ENCODE results near the gene SPATA20.

- TF ChIP-seq, protein P1, sequence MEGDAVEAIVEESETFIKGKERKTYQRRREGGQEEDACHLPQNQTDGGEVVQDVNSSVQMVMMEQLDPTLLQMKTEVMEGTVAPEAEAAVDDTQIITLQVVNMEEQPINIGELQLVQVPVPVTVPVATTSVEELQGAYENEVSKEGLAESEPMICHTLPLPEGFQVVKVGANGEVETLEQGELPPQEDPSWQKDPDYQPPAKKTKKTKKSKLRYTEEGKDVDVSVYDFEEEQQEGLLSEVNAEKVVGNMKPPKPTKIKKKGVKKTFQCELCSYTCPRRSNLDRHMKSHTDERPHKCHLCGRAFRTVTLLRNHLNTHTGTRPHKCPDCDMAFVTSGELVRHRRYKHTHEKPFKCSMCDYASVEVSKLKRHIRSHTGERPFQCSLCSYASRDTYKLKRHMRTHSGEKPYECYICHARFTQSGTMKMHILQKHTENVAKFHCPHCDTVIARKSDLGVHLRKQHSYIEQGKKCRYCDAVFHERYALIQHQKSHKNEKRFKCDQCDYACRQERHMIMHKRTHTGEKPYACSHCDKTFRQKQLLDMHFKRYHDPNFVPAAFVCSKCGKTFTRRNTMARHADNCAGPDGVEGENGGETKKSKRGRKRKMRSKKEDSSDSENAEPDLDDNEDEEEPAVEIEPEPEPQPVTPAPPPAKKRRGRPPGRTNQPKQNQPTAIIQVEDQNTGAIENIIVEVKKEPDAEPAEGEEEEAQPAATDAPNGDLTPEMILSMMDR (IDR thresholded peaks at IDR 0.05; ENCODE audit: extremely low read depth in 1 of 2, insufficient read depth in 1 of 2, low read depth in 1 of 2, low read length in 2 of 2), result no peak
- TF ChIP-seq POLR2A (IDR thresholded peaks at IDR 0.05; ENCODE audit: low read depth, low read length), result peak; percentile 54
- no peak for TF ChIP-seq EZH2 (IDR thresholded peaks at IDR 0.05; ENCODE audit: borderline replicate concordance, low read depth, low read length, severe bottlenecking)
- no peak for TF ChIP-seq FOS (IDR thresholded peaks at IDR 0.05; ENCODE audit: borderline replicate concordance, insufficient read depth, low read length)
- TF ChIP-seq POLR2AphosphoS5 (IDR thresholded peaks at IDR 0.05; ENCODE audit: insufficient read depth, low read depth, low read length), result no peak
- no peak for TF ChIP-seq GATA2 (IDR thresholded peaks at IDR 0.05; ENCODE audit: insufficient read depth, insufficient read length, low read depth, low read length)
- TF ChIP-seq MAX (IDR thresholded peaks at IDR 0.05; ENCODE audit: insufficient read depth, insufficient read length), result no peak
- TF ChIP-seq MYC (IDR thresholded peaks at IDR 0.05; ENCODE audit: low read depth, low read length), result no peak
- TF ChIP-seq JUN (IDR thresholded peaks at IDR 0.05; ENCODE audit: borderline replicate concordance, insufficient read depth, insufficient read length, low read depth), result no peak
These were observed 38.2 kb upstream of the SPATA20 start for GRCh38 chr17:50508573-50509460.

Data from endothelial cell of umbilical vein (primary cell).